Activated CD8-positive, alpha-beta T cell treated with anti-CD3 and anti-CD28 coated beads for 36 hours (primary cell): ENCODE measurements around the gene SGMS1. TPM values are rescaled to one million over a fixed set of nuclear protein-coding genes. Genes with fewer than 3 reads are reported as not detected.

Experiments used
- ATAC-seq: fragments of 200-7000 bp; cut with Tn5 transposase; one replicate; pipeline ENCODE4 v1.10.0; 2021; ENCODE audit warnings: mild to moderate bottlenecking, moderate library complexity
- CTCF ChIA-PET: fragments of 350-600 bp; sonication (Branson Sonifier 250); formaldehyde crosslinking; loops from one replicate; lab custom pipeline; 2021; ENCODE audit warnings: antibody characterized with exemption; lab: Charles Lee
- POLR2A ChIA-PET: fragments of 350-600 bp; sonication (Branson Sonifier 250); formaldehyde crosslinking; loops from one replicate; lab custom pipeline; 2021; ENCODE audit warnings: antibody characterized with exemption; lab: Charles Lee
- DNase-seq: peaks from one replicate; pipeline ENCODE4 v3.0.0-alpha.2; 2020
- H3K27ac Mint-ChIP-seq: one replicate; pipeline ENCODE4 v1.8.0; 2021; ENCODE audit warnings: mild to moderate bottlenecking, mixed read lengths
- H3K27me3 Mint-ChIP-seq: one replicate; pipeline ENCODE4 v1.8.0; 2021; ENCODE audit warnings: mixed read lengths
- H3K36me3 Mint-ChIP-seq: one replicate; pipeline ENCODE4 v1.8.0; 2021; ENCODE audit warnings: low read depth, mixed read lengths
- H3K4me1 Mint-ChIP-seq: one replicate; pipeline ENCODE4 v1.8.0; 2021; ENCODE audit warnings: low read depth, mixed read lengths
- H3K4me3 Mint-ChIP-seq: one replicate; pipeline ENCODE4 v1.8.0; 2021; ENCODE audit warnings: mild to moderate bottlenecking, moderate library complexity, mixed read lengths
- H3K9me3 Mint-ChIP-seq: one replicate; pipeline ENCODE4 v1.8.0; 2021; ENCODE audit warnings: mixed read lengths
- intact Hi-C: fragments of 100-400 bp; cut with micrococcal nuclease; formaldehyde crosslinking; loops from one replicate; pipeline ENCODE4 v1.10.0; 2022
- total RNA-seq, 2 experiments: library from RNA; stranded (reverse); gene quantifications; one replicate each; pipeline ENCODE4 v1.2.3, GENCODE V29; 2021
- TF ChIP-seq, protein P1 (sequence below): fragments of 200-600 bp; IDR thresholded peaks from one replicate; pipeline ENCODE4 v1.8.0; 2022; ENCODE audit warnings: antibody characterized with exemption, mild to moderate bottlenecking

Gene SGMS1
- total RNA-seq, 2 experiments from 2014 or later, result 9.0 to 10.6 TPM

DNA sequence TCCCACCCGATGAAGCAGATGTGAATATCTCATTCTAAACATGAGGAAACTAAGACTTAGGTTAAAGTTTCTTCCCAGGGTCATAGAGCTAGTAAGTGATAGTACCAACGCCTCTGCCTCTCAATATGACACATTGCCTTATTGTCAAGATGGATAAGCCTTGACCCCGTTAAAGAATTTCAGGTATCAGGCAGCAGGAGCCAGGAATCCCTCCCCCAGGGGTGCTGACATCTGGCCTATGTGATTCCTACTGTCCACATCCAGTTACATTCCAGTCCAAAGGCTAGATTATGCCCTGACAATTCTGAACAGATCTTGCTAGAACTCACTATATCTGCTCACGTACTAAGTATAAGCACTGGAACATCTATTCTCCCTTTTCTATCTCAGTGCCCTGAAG, 314.4 kb downstream of the SGMS1 start:
- H3K4me1 Mint-ChIP-seq, result peaks cover 5% of the 10 kb centered on the region
- TF ChIP-seq, protein P1, sequence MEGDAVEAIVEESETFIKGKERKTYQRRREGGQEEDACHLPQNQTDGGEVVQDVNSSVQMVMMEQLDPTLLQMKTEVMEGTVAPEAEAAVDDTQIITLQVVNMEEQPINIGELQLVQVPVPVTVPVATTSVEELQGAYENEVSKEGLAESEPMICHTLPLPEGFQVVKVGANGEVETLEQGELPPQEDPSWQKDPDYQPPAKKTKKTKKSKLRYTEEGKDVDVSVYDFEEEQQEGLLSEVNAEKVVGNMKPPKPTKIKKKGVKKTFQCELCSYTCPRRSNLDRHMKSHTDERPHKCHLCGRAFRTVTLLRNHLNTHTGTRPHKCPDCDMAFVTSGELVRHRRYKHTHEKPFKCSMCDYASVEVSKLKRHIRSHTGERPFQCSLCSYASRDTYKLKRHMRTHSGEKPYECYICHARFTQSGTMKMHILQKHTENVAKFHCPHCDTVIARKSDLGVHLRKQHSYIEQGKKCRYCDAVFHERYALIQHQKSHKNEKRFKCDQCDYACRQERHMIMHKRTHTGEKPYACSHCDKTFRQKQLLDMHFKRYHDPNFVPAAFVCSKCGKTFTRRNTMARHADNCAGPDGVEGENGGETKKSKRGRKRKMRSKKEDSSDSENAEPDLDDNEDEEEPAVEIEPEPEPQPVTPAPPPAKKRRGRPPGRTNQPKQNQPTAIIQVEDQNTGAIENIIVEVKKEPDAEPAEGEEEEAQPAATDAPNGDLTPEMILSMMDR, result no peak
- peaks cover 4% of the 10 kb centered on the region for H3K9me3 Mint-ChIP-seq
- ATAC-seq (no peak), DNase-seq (no peak)
- H3K4me3 Mint-ChIP-seq, result no peak overlapping the region
- ChIA-PET POLR2A (no interaction called here), CTCF (no interaction called here)
- peaks cover 26% of the 10 kb centered on the region for H3K36me3 Mint-ChIP-seq
- no peaks in the 10 kb centered on the region for H3K27me3 Mint-ChIP-seq
- intact Hi-C loops, result no loop called here
- H3K27ac Mint-ChIP-seq, result no peak overlapping the region

DNA sequence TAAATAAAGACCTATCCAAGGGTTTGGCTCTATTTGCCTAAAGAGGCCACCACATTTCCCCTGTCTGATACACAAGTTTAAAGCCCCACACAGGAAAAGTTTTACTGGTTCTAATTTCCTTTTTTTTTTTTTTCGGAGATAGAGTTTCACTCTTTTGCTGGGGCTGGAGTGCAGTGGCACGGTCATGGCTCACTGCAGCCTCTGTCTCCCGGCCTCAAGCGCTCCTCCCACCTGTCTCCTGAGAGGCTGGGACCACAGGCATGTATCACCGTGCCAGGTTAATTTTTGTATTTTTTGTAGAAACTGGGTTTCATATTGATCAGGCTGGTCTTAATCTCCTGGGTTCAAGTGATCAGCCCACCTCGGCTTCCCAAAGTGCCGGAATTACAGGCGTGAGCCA, 319.1 kb downstream of the SGMS1 start:
- Mint-ChIP-seq H3K36me3 (peaks cover 11% of the 10 kb centered on the region), H3K9me3 (peaks cover 2% of the 10 kb centered on the region), H3K27me3 (no peaks in the 10 kb centered on the region), H3K4me3 (no peak overlapping the region), H3K4me1 (peaks cover 3% of the 10 kb centered on the region), H3K27ac (no peak overlapping the region)
- ATAC-seq (no peak), DNase-seq (no peak)
- CTCF ChIA-PET, result no interaction called here
- POLR2A ChIA-PET, result interaction anchor here (0.6 kb wide), 1 partner anchor 1356 kb away, joined by 3 read pairs; no protein-coding TSS in a partner anchor
- intact Hi-C loops, result no loop called here
- TF ChIP-seq, protein P1, result no peak

GRCh38 chr10:50299948-50300669, 323.6 kb downstream of the SGMS1 start:
- intact Hi-C loops, result no loop called here
- Mint-ChIP-seq H3K4me3 (no peak overlapping the region), H3K27ac (no peak overlapping the region), H3K9me3 (peaks cover 10% of the 10 kb centered on the region), H3K4me1 (peaks cover 3% of the 10 kb centered on the region), H3K27me3 (no peaks in the 10 kb centered on the region), H3K36me3 (peaks cover 2% of the 10 kb centered on the region)
- ChIA-PET POLR2A (no interaction called here), CTCF (no interaction called here)
- ATAC-seq (no peak), DNase-seq (no peak)
- TF ChIP-seq, protein P1, result no peak

- no peaks in the 10 kb centered on the region for H3K27me3 Mint-ChIP-seq
- ChIA-PET CTCF (interaction anchor here (1.4 to 1.8 kb wide), 2 partner anchors 16 to 20 kb away, joined by 5 read pairs; no protein-coding TSS in a partner anchor), POLR2A (no interaction called here)
- no peaks in the 10 kb centered on the region for H3K4me1 Mint-ChIP-seq
- H3K9me3 Mint-ChIP-seq, result peaks cover 8% of the 10 kb centered on the region
- TF ChIP-seq, protein P1, result no peak
- intact Hi-C loops, result no loop called here
- no peak overlapping the region for H3K4me3 Mint-ChIP-seq
- no peak overlapping the region for H3K27ac Mint-ChIP-seq
- DNase-seq (no peak), ATAC-seq (no peak)
- no peaks in the 10 kb centered on the region for H3K36me3 Mint-ChIP-seq
These were observed 328.4 kb downstream of the SGMS1 start for GRCh38 chr10:50295367-50295766.

- no peaks in the 10 kb centered on the region for H3K4me1 Mint-ChIP-seq
- H3K27me3 Mint-ChIP-seq, result no peaks in the 10 kb centered on the region
- no peak overlapping the region for H3K4me3 Mint-ChIP-seq
- intact Hi-C loops, result no loop called here
- ChIA-PET CTCF (no interaction called here), POLR2A (no interaction called here)
- no peak for DNase-seq
- peaks cover 8% of the 10 kb centered on the region for H3K9me3 Mint-ChIP-seq
- TF ChIP-seq, protein P1, result no peak
- no peak for ATAC-seq
- no peak overlapping the region for H3K27ac Mint-ChIP-seq
- no peaks in the 10 kb centered on the region for H3K36me3 Mint-ChIP-seq
These were observed 329.2 kb downstream of the SGMS1 start for GRCh38 chr10:50294582-50294981.
